ENCODE data around the gene MRPS18A. TPM values are rescaled to one million over a fixed set of nuclear protein-coding genes. Genes with fewer than 3 reads are reported as not detected.

Gene MRPS18A
- total and polyA plus RNA-seq, 9 of the 15 experiments (the other 6 are each of a cell fraction or from before 2014, with no cell fraction given) = 87.5 to 243 (median 125) TPM

DNA sequence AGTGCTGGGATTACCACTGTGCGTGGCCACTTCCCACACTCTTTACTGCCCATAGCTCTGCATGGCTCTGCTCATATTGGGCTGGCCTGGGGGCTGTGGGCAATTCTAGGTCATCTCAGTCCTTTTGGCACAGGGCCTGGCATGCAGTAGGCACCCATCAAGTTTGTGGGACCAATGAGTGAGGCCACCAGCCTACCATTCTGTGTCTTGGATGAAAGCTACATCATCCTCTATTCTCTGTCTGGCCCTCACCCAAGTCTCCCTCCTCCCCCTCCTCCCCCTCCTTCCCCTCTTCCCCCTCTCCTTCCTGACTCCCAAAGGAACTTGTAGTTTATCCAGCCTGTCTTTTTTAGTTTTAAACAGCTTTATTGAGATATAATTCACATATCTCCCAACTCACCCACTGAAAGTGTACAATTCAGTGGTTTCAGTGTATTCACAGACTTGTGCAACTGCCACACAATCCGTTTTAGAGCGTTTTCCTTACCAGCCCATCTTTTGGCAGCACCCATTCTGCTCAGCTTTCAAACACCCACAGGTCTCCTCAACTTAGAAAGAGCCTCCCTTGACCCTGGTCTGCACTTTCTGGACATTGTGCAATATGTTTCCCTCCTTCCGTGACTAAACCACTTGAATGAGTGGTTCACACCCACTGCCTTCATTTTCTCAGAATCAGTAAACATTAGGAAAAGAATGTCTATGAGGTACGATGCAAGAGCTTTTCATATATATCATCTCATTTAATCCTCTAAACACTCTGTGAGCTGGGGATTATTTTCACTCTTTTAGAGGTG lies 21.5 kb upstream of the MRPS18A start (continued):
- no peak for TF ChIP-seq SREBF2 (CRISPR knock-in tag; IDR thresholded peaks at IDR 0.05)
- TF ChIP-seq FOXK1 (CRISPR knock-in tag; IDR thresholded peaks at IDR 0.05; ENCODE audit: borderline replicate concordance) = no peak
- TF ChIP-seq CEBPG (CRISPR knock-in tag; IDR thresholded peaks at IDR 0.05) = peak; percentile 95
- TF ChIP-seq CEBPG (tag; conservative IDR thresholded peaks at IDR 0.05 in 1 of 2, IDR thresholded peaks at IDR 0.05 in 1 of 2) = peak; percentile 98
- no peak for TF ChIP-seq ZNF444 (CRISPR knock-in tag; IDR thresholded peaks at IDR 0.05)
- TF ChIP-seq, protein P1, sequence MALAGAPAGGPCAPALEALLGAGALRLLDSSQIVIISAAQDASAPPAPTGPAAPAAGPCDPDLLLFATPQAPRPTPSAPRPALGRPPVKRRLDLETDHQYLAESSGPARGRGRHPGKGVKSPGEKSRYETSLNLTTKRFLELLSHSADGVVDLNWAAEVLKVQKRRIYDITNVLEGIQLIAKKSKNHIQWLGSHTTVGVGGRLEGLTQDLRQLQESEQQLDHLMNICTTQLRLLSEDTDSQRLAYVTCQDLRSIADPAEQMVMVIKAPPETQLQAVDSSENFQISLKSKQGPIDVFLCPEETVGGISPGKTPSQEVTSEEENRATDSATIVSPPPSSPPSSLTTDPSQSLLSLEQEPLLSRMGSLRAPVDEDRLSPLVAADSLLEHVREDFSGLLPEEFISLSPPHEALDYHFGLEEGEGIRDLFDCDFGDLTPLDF (CRISPR knock-in tag; IDR thresholded peaks at IDR 0.05) = no peak
- TF ChIP-seq POLR2AphosphoS5 (IDR thresholded peaks at IDR 0.05; ENCODE audit: control insufficient read depth, insufficient read depth, low read depth, low read length) = no peak
- no peak for TF ChIP-seq ZZZ3 (IDR thresholded peaks at IDR 0.05)
- TF ChIP-seq FOXA3 (CRISPR knock-in tag; conservative IDR thresholded peaks at IDR 0.05 in 1 of 2, IDR thresholded peaks at IDR 0.05 in 1 of 2) = no peak
- TF ChIP-seq CHD2 (IDR thresholded peaks at IDR 0.05; ENCODE audit: low read depth, low read length) = no peak
- peak; percentile 49; the same call in 1 of the 2 replicates for TF ChIP-seq STAT5A (IDR thresholded peaks at IDR 0.05; ENCODE audit: borderline replicate concordance, low read length)
- TF ChIP-seq SIRT6 (IDR thresholded peaks at IDR 0.05; ENCODE audit: low read depth, low read length) = no peak
- no peak for TF ChIP-seq ZNF174 (CRISPR knock-in tag; IDR thresholded peaks at IDR 0.05)
- TF ChIP-seq, protein P2, sequence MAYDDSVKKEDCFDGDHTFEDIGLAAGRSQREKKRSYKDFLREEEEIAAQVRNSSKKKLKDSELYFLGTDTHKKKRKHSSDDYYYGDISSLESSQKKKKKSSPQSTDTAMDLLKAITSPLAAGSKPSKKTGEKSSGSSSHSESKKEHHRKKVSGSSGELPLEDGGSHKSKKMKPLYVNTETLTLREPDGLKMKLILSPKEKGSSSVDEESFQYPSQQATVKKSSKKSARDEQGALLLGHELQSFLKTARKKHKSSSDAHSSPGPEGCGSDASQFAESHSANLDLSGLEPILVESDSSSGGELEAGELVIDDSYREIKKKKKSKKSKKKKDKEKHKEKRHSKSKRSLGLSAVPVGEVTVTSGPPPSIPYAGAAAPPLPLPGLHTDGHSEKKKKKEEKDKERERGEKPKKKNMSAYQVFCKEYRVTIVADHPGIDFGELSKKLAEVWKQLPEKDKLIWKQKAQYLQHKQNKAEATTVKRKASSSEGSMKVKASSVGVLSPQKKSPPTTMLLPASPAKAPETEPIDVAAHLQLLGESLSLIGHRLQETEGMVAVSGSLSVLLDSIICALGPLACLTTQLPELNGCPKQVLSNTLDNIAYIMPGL (CRISPR knock-in tag; IDR thresholded peaks at IDR 0.05) = no peak
- TF ChIP-seq, protein P3, sequence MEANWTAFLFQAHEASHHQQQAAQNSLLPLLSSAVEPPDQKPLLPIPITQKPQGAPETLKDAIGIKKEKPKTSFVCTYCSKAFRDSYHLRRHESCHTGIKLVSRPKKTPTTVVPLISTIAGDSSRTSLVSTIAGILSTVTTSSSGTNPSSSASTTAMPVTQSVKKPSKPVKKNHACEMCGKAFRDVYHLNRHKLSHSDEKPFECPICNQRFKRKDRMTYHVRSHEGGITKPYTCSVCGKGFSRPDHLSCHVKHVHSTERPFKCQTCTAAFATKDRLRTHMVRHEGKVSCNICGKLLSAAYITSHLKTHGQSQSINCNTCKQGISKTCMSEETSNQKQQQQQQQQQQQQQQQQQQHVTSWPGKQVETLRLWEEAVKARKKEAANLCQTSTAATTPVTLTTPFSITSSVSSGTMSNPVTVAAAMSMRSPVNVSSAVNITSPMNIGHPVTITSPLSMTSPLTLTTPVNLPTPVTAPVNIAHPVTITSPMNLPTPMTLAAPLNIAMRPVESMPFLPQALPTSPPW (CRISPR knock-in tag; IDR thresholded peaks at IDR 0.05) = peak; percentile 62; the same call in 1 of the 2 replicates
- TF ChIP-seq HEY1 (CRISPR knock-in tag; IDR thresholded peaks at IDR 0.05; ENCODE audit: borderline replicate concordance) = no peak
- no peak for TF ChIP-seq ZNF764 (CRISPR knock-in tag; IDR thresholded peaks at IDR 0.05; ENCODE audit: low read depth)
- TF ChIP-seq, protein P4, sequence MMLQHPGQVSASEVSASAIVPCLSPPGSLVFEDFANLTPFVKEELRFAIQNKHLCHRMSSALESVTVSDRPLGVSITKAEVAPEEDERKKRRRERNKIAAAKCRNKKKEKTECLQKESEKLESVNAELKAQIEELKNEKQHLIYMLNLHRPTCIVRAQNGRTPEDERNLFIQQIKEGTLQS (IDR thresholded peaks at IDR 0.05) = peak; percentile 57
- TF ChIP-seq, protein P4 (CRISPR knock-in tag; conservative IDR thresholded peaks at IDR 0.05) = no peak
- no peak for TF ChIP-seq CHD1 (IDR thresholded peaks at IDR 0.05; ENCODE audit: low read length)
- peak; percentile 54 for TF ChIP-seq DACH1 (IDR thresholded peaks at IDR 0.05; ENCODE audit: partially characterized antibody)
